Activated naive CD4-positive, alpha-beta T cell treated with anti-CD3 and anti-CD28 coated beads for 36 hours (primary cell): ENCODE data around the gene SIGMAR1. TPM values are rescaled to one million over a fixed set of nuclear protein-coding genes. Genes with fewer than 3 reads are reported as not detected.
"Not testable (repeated sequence)": the region's sequence is repeated elsewhere in the genome, so short reads cannot be mapped to it uniquely, and the experiment has no call there.

Experiments
- CTCF ChIA-PET: fragments of 350-600 bp; sonication (Branson Sonifier 250); formaldehyde crosslinking; loops from one replicate; lab custom pipeline; 2021; ENCODE audit warnings: antibody characterized with exemption; lab: Charles Lee
- DNase-seq: peaks from one replicate; pipeline ENCODE4 v3.0.0-alpha.2; 2020
- H3K27ac Mint-ChIP-seq: one replicate; pipeline ENCODE4 v1.8.0; 2021; ENCODE audit warnings: mild to moderate bottlenecking, mixed read lengths
- H3K27me3 Mint-ChIP-seq: one replicate; pipeline ENCODE4 v1.8.0; 2021; ENCODE audit warnings: low read depth, mixed read lengths
- H3K36me3 Mint-ChIP-seq: one replicate; pipeline ENCODE4 v1.8.0; 2021; ENCODE audit warnings: low read depth, mixed read lengths
- H3K4me1 Mint-ChIP-seq: one replicate; pipeline ENCODE4 v1.8.0; 2021; ENCODE audit warnings: low read depth, mixed read lengths
- H3K4me3 Mint-ChIP-seq: one replicate; pipeline ENCODE4 v1.8.0; 2021; ENCODE audit warnings: mild to moderate bottlenecking, moderate library complexity, mixed read lengths
- H3K9me3 Mint-ChIP-seq: one replicate; pipeline ENCODE4 v1.8.0; 2021; ENCODE audit warnings: mixed read lengths
- intact Hi-C: fragments of 100-400 bp; cut with micrococcal nuclease; formaldehyde crosslinking; loops from one replicate; pipeline ENCODE4 v1.15.1; 2023
- total RNA-seq, 2 experiments: library from RNA; stranded (reverse); gene quantifications; one replicate each; pipeline ENCODE4 v1.2.3, GENCODE V29; 2021

SIGMAR1 gene
- total RNA-seq, 2 experiments from 2014 or later = 58.9 TPM

GRCh38 chr9:34642679-34643078 is 5.1 kb upstream of the SIGMAR1 start:
- intact Hi-C loops = no loop called here

GRCh38 chr9:34639322-34639721 is 1.7 kb upstream of the SIGMAR1 start:
- peaks cover 32% of the 10 kb centered on the region for H3K4me1 Mint-ChIP-seq
- not testable (repeated sequence) for H3K9me3 Mint-ChIP-seq, H3K4me3 Mint-ChIP-seq, H3K27ac Mint-ChIP-seq, H3K27me3 Mint-ChIP-seq, DNase-seq
- CTCF ChIA-PET = interaction anchor here (0.7 to 6.0 kb wide), 5 partner anchors 7 to 138 kb away, joined by 3 to 64 read pairs (median 5); partner anchors contain the start of gene GALT
- intact Hi-C loops = loop anchor here (5.0 to 10.0 kb wide), 3 partner anchors 312 to 595 kb away; partner anchors contain the start of genes DCAF12, KIF24, NUDT2 and UBAP2
- H3K36me3 Mint-ChIP-seq = peaks cover 13% of the 10 kb centered on the region

More at GRCh38 chr9:34642679-34643078, 5.1 kb upstream of the SIGMAR1 start:
- peaks cover 18% of the 10 kb centered on the region for H3K4me1 Mint-ChIP-seq
- no peak for DNase-seq
- peaks cover 2% of the 10 kb centered on the region for H3K36me3 Mint-ChIP-seq
- no peak overlapping the region for H3K27ac Mint-ChIP-seq
- CTCF ChIA-PET = interaction anchor here (1.1 to 3.8 kb wide), 5 partner anchors 8 to 305 kb away, joined by 3 to 32 read pairs (median 4); no protein-coding TSS in a partner anchor
- H3K9me3 Mint-ChIP-seq = no peaks in the 10 kb centered on the region
- H3K4me3 Mint-ChIP-seq = no peak overlapping the region
- no peaks in the 10 kb centered on the region for H3K27me3 Mint-ChIP-seq

- no peak for DNase-seq
- H3K4me1 Mint-ChIP-seq = peaks cover 37% of the 10 kb centered on the region
- H3K9me3 Mint-ChIP-seq = no peaks in the 10 kb centered on the region
- CTCF ChIA-PET = interaction anchor here (1.1 to 6.9 kb wide), 8 partner anchors 8 to 137 kb away, joined by 3 to 123 read pairs (median 8); partner anchors contain the start of genes GALT and RPP25L
- no peaks in the 10 kb centered on the region for H3K27me3 Mint-ChIP-seq
- peak overlapping the region; percentile 89 for H3K27ac Mint-ChIP-seq
- H3K36me3 Mint-ChIP-seq = peaks cover 13% of the 10 kb centered on the region
- intact Hi-C loops = loop anchor here (1.0 to 10.0 kb wide), 5 partner anchors 8 to 593 kb away; partner anchors contain the start of genes DCAF12, GALT, KIF24 and NUDT2
- peak overlapping the region; percentile 92 for H3K4me3 Mint-ChIP-seq
Measured at GRCh38 chr9:34638138-34638445, 505 bp upstream of the SIGMAR1 start.

DNA sequence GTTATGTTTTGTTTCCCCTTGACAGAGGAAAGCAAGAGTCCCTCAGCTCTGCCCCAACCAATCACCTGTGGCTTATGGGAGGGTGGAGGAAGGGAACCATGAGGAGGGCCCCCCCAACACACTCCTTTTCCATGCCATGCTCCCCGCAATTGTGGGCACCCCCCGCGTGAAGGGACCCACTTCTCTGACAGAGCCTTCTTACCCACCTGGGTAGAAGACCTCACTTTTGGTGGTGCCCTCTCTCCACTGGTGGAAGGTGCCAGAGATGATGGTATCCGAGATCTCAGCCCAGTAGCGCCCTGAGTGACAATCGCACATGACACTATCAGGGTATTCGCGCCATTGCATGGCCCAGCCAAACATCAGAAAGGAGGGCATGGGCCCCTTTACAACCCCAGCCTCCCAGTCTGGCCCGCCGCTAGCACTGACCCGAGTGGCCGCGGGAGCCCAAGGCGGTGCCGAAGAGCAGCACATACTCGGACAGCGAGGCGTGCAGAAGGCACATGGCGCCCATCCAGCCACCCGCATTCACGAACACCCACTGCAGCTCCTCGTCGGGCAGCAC is 714 bp downstream of the SIGMAR1 start:
- H3K36me3 Mint-ChIP-seq = peaks cover 13% of the 10 kb centered on the region
- peak; percentile 25 for DNase-seq
- CTCF ChIA-PET = interaction anchor here (1.2 to 6.9 kb wide), 8 partner anchors 7 to 233 kb away, joined by 3 to 123 read pairs (median 26); partner anchors contain the start of genes DCTN3, GALT and RPP25L
- peak overlapping the region; percentile 83 for H3K27ac Mint-ChIP-seq
- peak overlapping the region; percentile 92 for H3K4me3 Mint-ChIP-seq
- H3K27me3 Mint-ChIP-seq = no peaks in the 10 kb centered on the region
- H3K4me1 Mint-ChIP-seq = peaks cover 37% of the 10 kb centered on the region
- no peaks in the 10 kb centered on the region for H3K9me3 Mint-ChIP-seq
- intact Hi-C loops = loop anchor here (1.0 to 10.0 kb wide), 5 partner anchors 28 to 592 kb away; partner anchors contain the start of genes DCAF12, DNAI1, FAM219A and KIF24

DNA sequence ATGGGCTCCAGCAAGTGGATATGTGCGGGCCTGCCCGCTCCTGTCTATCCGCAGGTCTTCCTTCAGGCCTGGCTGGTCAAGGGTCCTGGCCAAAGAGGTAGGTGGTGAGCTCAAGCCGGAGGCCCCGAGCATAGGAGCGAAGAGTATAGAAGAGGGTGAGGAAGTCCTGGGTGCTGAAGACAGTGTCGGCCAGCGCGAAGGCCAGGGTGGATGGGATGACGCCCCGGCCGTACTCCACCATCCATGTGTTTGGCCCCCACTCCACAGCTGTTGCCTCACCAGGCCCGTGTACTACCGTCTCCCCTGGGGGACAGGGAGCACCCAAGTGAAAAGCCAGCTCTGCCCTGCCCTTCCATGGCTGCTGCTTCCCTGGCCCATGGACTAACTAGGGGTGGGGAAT is 2.0 kb downstream of the SIGMAR1 start:
- H3K4me3 Mint-ChIP-seq = peak overlapping the region; percentile 92
- DNase-seq = no peak
- peaks cover 37% of the 10 kb centered on the region for H3K4me1 Mint-ChIP-seq
- CTCF ChIA-PET = interaction anchor here (0.7 to 6.9 kb wide), 11 partner anchors 8 to 241 kb away, joined by 4 to 123 read pairs (median 19); partner anchors contain the start of genes DCTN3, GALT and RPP25L
- peaks cover 13% of the 10 kb centered on the region for H3K36me3 Mint-ChIP-seq
- H3K9me3 Mint-ChIP-seq = no peaks in the 10 kb centered on the region
- intact Hi-C loops = loop anchor here (5.0 to 10.0 kb wide), 3 partner anchors 308 to 591 kb away; partner anchors contain the start of genes DCAF12, KIF24, NUDT2 and UBAP2
- H3K27ac Mint-ChIP-seq = no peak overlapping the region
- H3K27me3 Mint-ChIP-seq = peaks cover under 1% of the 10 kb centered on the region

DNA sequence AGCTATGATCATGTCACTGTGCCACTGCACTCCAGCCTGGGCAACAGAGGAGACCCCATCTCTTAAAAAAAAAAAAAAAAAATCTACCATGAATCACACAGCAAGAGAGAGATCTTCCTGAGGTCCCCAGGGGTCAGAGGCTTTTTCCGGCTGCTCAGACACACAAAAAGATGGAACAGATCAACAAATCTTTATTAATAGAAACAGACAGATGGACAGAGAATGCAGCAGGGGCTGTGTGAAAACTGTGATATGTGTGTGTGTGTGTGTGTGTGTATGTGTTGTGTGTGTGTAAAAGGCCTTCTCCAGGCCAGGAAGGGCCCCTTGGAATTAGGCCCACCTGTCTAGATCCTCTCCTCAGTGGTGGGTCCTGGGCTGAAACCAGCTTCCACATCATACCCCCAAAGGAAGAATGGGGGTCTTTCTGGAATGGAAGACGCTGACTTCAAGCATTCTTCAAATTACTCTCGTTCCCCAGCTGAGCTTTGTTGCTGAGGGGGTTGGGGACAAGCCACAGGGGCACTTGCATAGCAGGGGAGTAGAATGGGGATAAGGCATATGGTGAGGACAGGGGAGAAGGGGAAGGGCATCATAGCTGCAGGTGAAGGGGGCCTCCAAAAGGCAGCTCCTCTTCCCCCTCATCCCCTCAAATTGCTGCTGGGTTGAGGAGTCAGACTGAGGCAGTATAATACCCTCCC is 2.9 kb downstream of the SIGMAR1 start:
- no peak overlapping the region for H3K4me3 Mint-ChIP-seq
- H3K27me3 Mint-ChIP-seq = peaks cover 9% of the 10 kb centered on the region
- H3K36me3 Mint-ChIP-seq = peaks cover 13% of the 10 kb centered on the region
- CTCF ChIA-PET = interaction anchor here (0.6 to 6.9 kb wide), 22 partner anchors 9 to 307 kb away, joined by 3 to 123 read pairs (median 8); partner anchors contain the start of genes CCL27, DCTN3, GALT and IL11RA
- H3K27ac Mint-ChIP-seq = no peak overlapping the region
- H3K9me3 Mint-ChIP-seq = no peaks in the 10 kb centered on the region
- intact Hi-C loops = loop anchor here (1.0 to 10.0 kb wide), 6 partner anchors 14 to 590 kb away; partner anchors contain the start of genes DCAF12, DCTN3, KIF24 and NUDT2
- no peak for DNase-seq
- peaks cover 39% of the 10 kb centered on the region for H3K4me1 Mint-ChIP-seq

- peak; percentile 85 for DNase-seq
- no peak overlapping the region for H3K27ac Mint-ChIP-seq
Measured at GRCh38 chr9:34633851-34634550, 3.6 kb downstream of the SIGMAR1 start.

GRCh38 chr9:34633166-34633565 is 4.4 kb downstream of the SIGMAR1 start:
- CTCF ChIA-PET = interaction anchor here (0.6 to 6.9 kb wide), 11 partner anchors 8 to 429 kb away, joined by 3 to 123 read pairs (median 19); partner anchors contain the start of genes CCL27, DCTN3, GALT and RPP25L
- no peak for DNase-seq
- intact Hi-C loops = loop anchor here (10.0 kb wide), 2 partner anchors 508 to 588 kb away; partner anchors contain the start of genes DCAF12 and UBAP2
- peaks cover 13% of the 10 kb centered on the region for H3K36me3 Mint-ChIP-seq
- H3K27me3 Mint-ChIP-seq = peaks cover 21% of the 10 kb centered on the region
- no peaks in the 10 kb centered on the region for H3K9me3 Mint-ChIP-seq
- no peak overlapping the region for H3K4me3 Mint-ChIP-seq
- H3K27ac Mint-ChIP-seq = no peak overlapping the region
- H3K4me1 Mint-ChIP-seq = peaks cover 39% of the 10 kb centered on the region

More at GRCh38 chr9:34633851-34634550, 3.6 kb downstream of the SIGMAR1 start:
- Mint-ChIP-seq H3K9me3 (no peaks in the 10 kb centered on the region), H3K27me3 (peaks cover 16% of the 10 kb centered on the region), H3K4me1 (peaks cover 43% of the 10 kb centered on the region), H3K4me3 (no peak overlapping the region), H3K36me3 (peaks cover 13% of the 10 kb centered on the region)
- intact Hi-C loops = loop anchor here (1.0 to 10.0 kb wide), 5 partner anchors 14 to 589 kb away; partner anchors contain the start of genes DCAF12, DCTN3, RPP25L and UBAP2
- CTCF ChIA-PET = interaction anchor here (0.6 to 6.9 kb wide), 22 partner anchors 9 to 306 kb away, joined by 3 to 123 read pairs (median 8); partner anchors contain the start of genes CCL27, DCTN3, GALT and IL11RA

DNA sequence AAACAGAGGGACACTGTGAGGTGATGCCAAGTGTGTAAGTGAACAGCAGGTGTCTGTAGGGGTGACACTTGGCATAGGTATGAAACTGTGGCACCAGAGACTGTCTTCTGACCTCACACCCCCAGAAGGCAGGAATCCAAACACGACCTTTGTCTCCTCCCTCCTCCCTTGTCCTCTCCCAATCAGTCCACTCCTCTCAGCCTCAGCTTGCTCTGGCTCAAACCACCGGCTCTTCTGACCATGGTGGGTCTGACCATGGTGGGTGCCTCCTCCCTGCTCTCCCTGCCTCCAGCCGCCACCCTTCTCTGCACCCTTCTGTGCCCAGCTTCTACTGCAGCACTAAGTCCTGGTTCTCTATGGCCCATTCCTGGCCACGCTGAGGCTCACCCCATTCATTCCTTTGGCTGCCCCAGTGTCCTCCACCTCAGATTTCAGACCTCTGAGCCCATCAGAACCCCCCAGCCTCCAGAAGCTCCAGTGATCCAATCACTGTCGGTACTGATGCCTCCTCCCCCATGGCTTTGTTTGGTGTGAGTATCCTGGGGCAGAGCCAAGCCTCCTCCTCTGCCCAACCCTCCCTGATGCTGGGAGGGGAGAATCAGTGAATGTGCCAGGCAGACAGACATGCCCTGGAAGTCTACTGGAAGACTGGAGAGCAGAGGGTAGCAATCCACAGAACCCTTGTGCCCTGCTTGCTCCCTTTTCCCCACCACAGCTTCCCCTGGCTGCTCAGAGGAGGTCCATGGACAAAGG is 7.0 kb downstream of the SIGMAR1 start:
- H3K36me3 Mint-ChIP-seq = peaks cover 7% of the 10 kb centered on the region
- intact Hi-C loops = loop anchor here (10.0 kb wide), 2 partner anchors 506 to 586 kb away; partner anchors contain the start of genes DCAF12 and UBAP2
- no peak for DNase-seq
- CTCF ChIA-PET = interaction anchor here (1.3 to 6.9 kb wide), 4 partner anchors 7 to 40 kb away, joined by 3 to 62 read pairs (median 4); partner anchors contain the start of genes DCTN3 and SIGMAR1
- peaks cover 28% of the 10 kb centered on the region for H3K4me1 Mint-ChIP-seq
- H3K27ac Mint-ChIP-seq = no peak overlapping the region
- H3K4me3 Mint-ChIP-seq = no peak overlapping the region
- no peaks in the 10 kb centered on the region for H3K9me3 Mint-ChIP-seq
- H3K27me3 Mint-ChIP-seq = peaks cover 45% of the 10 kb centered on the region

DNA sequence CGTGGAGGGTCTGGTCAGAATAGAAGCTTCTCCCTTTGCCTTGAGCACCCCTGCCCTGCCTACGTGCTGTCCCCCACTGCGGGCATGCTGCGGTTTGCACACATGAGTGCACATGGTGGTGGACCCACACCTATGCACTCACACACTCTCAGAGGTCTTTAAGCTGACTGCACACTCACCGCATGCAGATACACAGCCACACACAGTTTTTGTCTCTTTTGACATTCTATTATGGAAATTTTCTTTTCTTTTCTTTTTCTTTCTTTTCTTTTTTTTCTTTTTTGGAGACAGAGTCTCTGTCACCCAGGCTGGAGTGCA is 8.1 kb downstream of the SIGMAR1 start:
- CTCF ChIA-PET = interaction anchor here (0.6 to 1.8 kb wide), 4 partner anchors 8 to 1523 kb away, joined by 3 to 6 read pairs (median 4); partner anchors contain the start of genes DCTN3 and SIGMAR1
- peaks cover 17% of the 10 kb centered on the region for H3K4me1 Mint-ChIP-seq
- H3K27me3 Mint-ChIP-seq = peaks cover 49% of the 10 kb centered on the region
- intact Hi-C loops = no loop called here
- H3K9me3 Mint-ChIP-seq = no peaks in the 10 kb centered on the region
- H3K36me3 Mint-ChIP-seq = no peaks in the 10 kb centered on the region
- H3K4me3 Mint-ChIP-seq = peak overlapping the region; percentile 63
- no peak for DNase-seq
- no peak overlapping the region for H3K27ac Mint-ChIP-seq
